MM.1S (cell line): ENCODE measurements around the gene EHBP1.

Experiments used
- DNase-seq: peaks from one replicate; pipeline ENCODE4 v3.0.0-alpha.2; 2015
- H2AFZ ChIP-seq: fragments of 300-600 bp; sonication (generic); 2 replicates; pipeline ENCODE4 v1.6.0; 2016; ENCODE audit warnings: antibody characterized with exemption, low read length
- H3F3A ChIP-seq: fragments of 300-600 bp; sonication (generic); 2 replicates; pipeline ENCODE4 v1.6.1; 2016; ENCODE audit warnings: mild to moderate bottlenecking, antibody characterized with exemption, low read length, moderate library complexity, mixed read lengths; ENCODE audit not compliant: insufficient read depth
- H3K27ac ChIP-seq: fragments of 300-600 bp; sonication (generic); 2 replicates; pipeline ENCODE4 v1.5.1; 2016; ENCODE audit warnings: mild to moderate bottlenecking, low read length
- H3K27me3 ChIP-seq: fragments of 300-600 bp; sonication (generic); replicated peaks from 2 replicates; pipeline ENCODE4 v1.6.0; 2016; ENCODE audit warnings: low read length; ENCODE audit not compliant: insufficient read depth
- H3K36me3 ChIP-seq: fragments of 300-600 bp; sonication (generic); replicated peaks from 2 replicates; pipeline ENCODE4 v1.6.1; 2016; ENCODE audit warnings: mild to moderate bottlenecking, low read length, mixed read lengths; ENCODE audit not compliant: insufficient read depth
- H3K4me1 ChIP-seq: fragments of 300-600 bp; sonication (generic); 2 replicates; pipeline ENCODE4 v1.6.1; 2016; ENCODE audit warnings: low read length, mixed read lengths
- H3K4me2 ChIP-seq: fragments of 300-600 bp; sonication (generic); 2 replicates; pipeline ENCODE4 v1.6.0; 2016; ENCODE audit warnings: low read depth, low read length
- H3K4me3 ChIP-seq: fragments of 300-600 bp; sonication (generic); 2 replicates; pipeline ENCODE4 v1.5.1; 2016; ENCODE audit warnings: low read length, mixed read lengths
- H3K79me2 ChIP-seq: fragments of 300-600 bp; sonication (generic); 2 replicates; pipeline ENCODE4 v1.6.1; 2016; ENCODE audit warnings: mixed run types, low read length, mixed read lengths
- H3K9ac ChIP-seq: fragments of 300-600 bp; sonication (generic); 2 replicates; pipeline ENCODE4 v1.6.1; 2016; ENCODE audit warnings: low read length, mixed read lengths
- H3K9me2 ChIP-seq: fragments of 300-600 bp; sonication (generic); replicated peaks from 2 replicates; pipeline ENCODE4 v1.6.1; 2016; ENCODE audit warnings: mild to moderate bottlenecking, low read length, mixed read lengths; ENCODE audit not compliant: insufficient read depth
- H3K9me3 ChIP-seq: fragments of 300-600 bp; sonication (generic); replicated peaks from 2 replicates; pipeline ENCODE4 v1.6.1; 2016; ENCODE audit warnings: mild to moderate bottlenecking, low read length, mixed read lengths; ENCODE audit not compliant: insufficient read depth
- H4K20me1 ChIP-seq: fragments of 300-600 bp; sonication (generic); 2 replicates; pipeline ENCODE4 v1.6.1; 2016; ENCODE audit warnings: mild to moderate bottlenecking, low read length, moderate library complexity, mixed read lengths; ENCODE audit not compliant: insufficient read depth
- EZH2 ChIP-seq: fragments of 300-600 bp; sonication (generic); optimal IDR thresholded peaks from 2 replicates; pipeline ENCODE3; 2017; ENCODE audit warnings: low read depth, mild to moderate bottlenecking, antibody characterized with exemption, low read length, mixed read lengths
- EZH2phosphoT487 ChIP-seq: fragments of 300-600 bp; sonication (generic); IDR thresholded peaks from 2 replicates; pipeline ENCODE4 v1.6.1; 2018; ENCODE audit warnings: antibody characterized with exemption, low read length
- TF ChIP-seq, protein P1 (sequence below): fragments of 300-600 bp; sonication (generic); IDR thresholded peaks from 2 replicates; pipeline ENCODE4 v1.5.1; 2016; ENCODE audit warnings: antibody characterized with exemption, low read length, mixed read lengths

EHBP1 gene

GRCh38 chr2:62685256-62685655, 20.3 kb upstream of the EHBP1 start:
- Histone ChIP-seq H3K27me3 (no peaks in the 10 kb centered on the region), H4K20me1 (no peaks in the 10 kb centered on the region), H3K79me2 (no peaks in the 10 kb centered on the region), H3K4me1 (no peaks in the 10 kb centered on the region), H3K27ac (no peak overlapping the region), H3K9me2 (no peaks in the 10 kb centered on the region), H3K4me2 (no peak overlapping the region), H3K36me3 (no peaks in the 10 kb centered on the region), H3K9me3 (no peaks in the 10 kb centered on the region), H2AFZ (no peak overlapping the region), H3F3A (no peaks in the 10 kb centered on the region), H3K4me3 (no peak overlapping the region), H3K9ac (no peak overlapping the region)
- no peak for TF ChIP-seq EZH2phosphoT487
- TF ChIP-seq EZH2 = no peak
- TF ChIP-seq, protein P1, sequence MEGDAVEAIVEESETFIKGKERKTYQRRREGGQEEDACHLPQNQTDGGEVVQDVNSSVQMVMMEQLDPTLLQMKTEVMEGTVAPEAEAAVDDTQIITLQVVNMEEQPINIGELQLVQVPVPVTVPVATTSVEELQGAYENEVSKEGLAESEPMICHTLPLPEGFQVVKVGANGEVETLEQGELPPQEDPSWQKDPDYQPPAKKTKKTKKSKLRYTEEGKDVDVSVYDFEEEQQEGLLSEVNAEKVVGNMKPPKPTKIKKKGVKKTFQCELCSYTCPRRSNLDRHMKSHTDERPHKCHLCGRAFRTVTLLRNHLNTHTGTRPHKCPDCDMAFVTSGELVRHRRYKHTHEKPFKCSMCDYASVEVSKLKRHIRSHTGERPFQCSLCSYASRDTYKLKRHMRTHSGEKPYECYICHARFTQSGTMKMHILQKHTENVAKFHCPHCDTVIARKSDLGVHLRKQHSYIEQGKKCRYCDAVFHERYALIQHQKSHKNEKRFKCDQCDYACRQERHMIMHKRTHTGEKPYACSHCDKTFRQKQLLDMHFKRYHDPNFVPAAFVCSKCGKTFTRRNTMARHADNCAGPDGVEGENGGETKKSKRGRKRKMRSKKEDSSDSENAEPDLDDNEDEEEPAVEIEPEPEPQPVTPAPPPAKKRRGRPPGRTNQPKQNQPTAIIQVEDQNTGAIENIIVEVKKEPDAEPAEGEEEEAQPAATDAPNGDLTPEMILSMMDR = no peak
- DNase-seq = no peak

DNA sequence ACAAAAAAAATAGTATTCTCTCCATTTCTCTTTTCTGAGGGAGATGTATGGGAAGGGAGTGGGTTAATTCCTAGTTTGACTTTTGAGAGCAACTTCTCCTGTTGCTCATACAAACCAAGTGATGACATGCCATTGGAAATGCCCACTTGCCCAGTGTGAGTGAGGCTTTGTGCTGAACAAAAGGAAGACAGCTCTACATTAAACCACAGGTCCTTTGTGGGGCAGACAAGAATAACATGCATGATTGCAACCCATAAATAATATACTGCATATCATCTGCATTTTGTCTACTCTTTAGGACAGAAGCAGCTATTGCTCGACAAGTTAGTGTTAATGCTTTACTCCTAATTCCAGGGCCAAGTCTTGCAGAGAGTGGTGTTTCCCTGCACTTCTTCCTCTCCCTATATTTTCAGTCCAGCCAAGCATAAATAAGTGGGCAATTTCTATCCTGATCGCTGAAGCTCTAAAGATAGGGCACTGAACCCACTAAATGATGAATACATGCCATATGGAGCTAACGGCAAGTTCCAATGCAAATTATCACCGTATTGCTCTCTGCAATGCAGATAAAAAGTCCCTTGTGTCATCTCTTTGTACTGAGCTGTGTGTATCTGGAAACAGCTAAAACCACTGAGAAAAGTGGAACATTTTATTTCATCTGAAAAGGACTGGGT, 19.4 kb upstream of the EHBP1 start:
- no peak for DNase-seq
- no peaks in the 10 kb centered on the region for H3K79me2 ChIP-seq
- no peaks in the 10 kb centered on the region for H3F3A ChIP-seq
- H3K4me2 ChIP-seq = no peak overlapping the region
- no peak overlapping the region for H3K27ac ChIP-seq
- no peaks in the 10 kb centered on the region for H3K9me3 ChIP-seq
- no peak overlapping the region for H2AFZ ChIP-seq
- H3K4me1 ChIP-seq = no peaks in the 10 kb centered on the region
- no peaks in the 10 kb centered on the region for H3K36me3 ChIP-seq
- no peaks in the 10 kb centered on the region for H4K20me1 ChIP-seq
- no peaks in the 10 kb centered on the region for H3K9me2 ChIP-seq
- H3K9ac ChIP-seq = no peak overlapping the region
- TF ChIP-seq, protein P1 = no peak
- no peak for TF ChIP-seq EZH2
- no peak for TF ChIP-seq EZH2phosphoT487
- H3K27me3 ChIP-seq = no peaks in the 10 kb centered on the region
- H3K4me3 ChIP-seq = no peak overlapping the region

GRCh38 chr2:62687636-62688035, 17.9 kb upstream of the EHBP1 start:
- Histone ChIP-seq H4K20me1 (no peaks in the 10 kb centered on the region), H3K36me3 (no peaks in the 10 kb centered on the region), H3K4me1 (no peaks in the 10 kb centered on the region), H3K9me3 (no peaks in the 10 kb centered on the region), H3K27me3 (no peaks in the 10 kb centered on the region), H3K4me3 (no peak overlapping the region), H3F3A (no peaks in the 10 kb centered on the region), H3K79me2 (no peaks in the 10 kb centered on the region), H3K27ac (no peak overlapping the region), H3K9ac (no peak overlapping the region), H3K9me2 (no peaks in the 10 kb centered on the region), H2AFZ (no peak overlapping the region), H3K4me2 (no peak overlapping the region)
- no peak for DNase-seq
- TF ChIP-seq EZH2phosphoT487 = no peak
- TF ChIP-seq EZH2 = no peak
- TF ChIP-seq, protein P1 = no peak
